Measurements from ENCODE around the gene CDC16. TPM values are rescaled to one million over a fixed set of nuclear protein-coding genes. Genes with fewer than 3 reads are reported as not detected.

CDC16 gene
- polyA plus RNA-seq, 1 experiment, result 112 TPM

DNA sequence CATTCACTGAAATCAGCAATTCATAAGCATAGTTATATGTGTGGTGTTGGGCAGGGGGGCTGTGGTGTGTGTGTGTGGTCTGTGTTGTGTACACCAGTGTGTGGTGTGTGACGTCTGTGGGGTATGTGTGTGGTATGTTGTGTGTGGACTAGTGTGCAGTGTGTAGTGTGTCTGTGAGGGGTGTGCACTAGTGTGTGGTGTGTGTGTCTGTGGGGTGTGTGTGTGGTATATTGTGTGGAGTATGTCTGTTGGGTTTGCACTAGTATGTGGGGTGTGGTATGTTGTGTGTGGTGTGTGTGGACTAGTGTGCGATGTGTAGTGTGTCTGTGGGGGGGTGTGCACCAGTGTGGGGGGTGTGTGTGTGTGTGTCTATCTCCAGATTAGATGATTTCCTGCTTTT, 7.2 kb upstream of the CDC16 start:
- Histone ChIP-seq H3K9me3 (ENCODE audit: control insufficient read depth, insufficient read depth, low read length) (no peaks in the 10 kb centered on the region), H3K4me3 (ENCODE audit: low read depth, low read length) (no peak overlapping the region), H3K27me3 (ENCODE audit: control insufficient read depth, insufficient read depth, low read length) (peaks cover 3% of the 10 kb centered on the region), H3K27ac (ENCODE audit: low read depth, low read length) (no peak overlapping the region)
- no peak for DNase-seq (ENCODE audit: low read depth, low spot score)
- no peak for TF ChIP-seq CTCF (IDR thresholded peaks at IDR 0.05; ENCODE audit: low read depth, low read length)
- ChIA-PET CTCF (no interaction called here), POLR2A (no interaction called here)

DNA sequence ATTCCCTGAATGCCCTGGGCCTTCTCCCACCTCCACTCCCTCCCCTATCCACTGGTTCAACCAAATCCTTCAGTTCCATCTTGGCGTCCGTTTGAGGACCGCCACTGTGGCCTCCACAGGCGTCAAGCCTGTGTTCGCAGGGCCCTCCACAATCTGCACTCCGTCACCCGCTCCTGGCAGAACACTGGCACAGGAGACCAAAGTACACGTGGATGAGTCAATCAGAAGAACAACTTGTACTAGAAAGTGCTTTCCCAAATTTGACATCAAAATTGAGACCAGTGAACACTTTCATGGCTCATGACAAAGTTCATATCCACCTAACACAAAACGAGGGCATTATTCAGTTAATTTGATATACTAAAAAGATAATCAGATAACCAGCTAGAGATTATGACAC, 6.5 kb upstream of the CDC16 start:
- POLR2A ChIA-PET, result no interaction called here

GRCh38 chr13:114229506-114229905, 5.2 kb upstream of the CDC16 start:
- Histone ChIP-seq H3K27me3 (ENCODE audit: control insufficient read depth, insufficient read depth, low read length) (peaks cover 3% of the 10 kb centered on the region), H3K9me3 (ENCODE audit: control insufficient read depth, insufficient read depth, low read length) (no peaks in the 10 kb centered on the region; the same call in 1 of the 2 replicates), H3K27ac (ENCODE audit: low read depth, low read length) (no peak overlapping the region), H3K4me3 (ENCODE audit: low read depth, low read length) (no peak overlapping the region)
- ChIA-PET CTCF (no interaction called here), POLR2A (no interaction called here)
- DNase-seq (ENCODE audit: low read depth, low spot score), result no peak
- TF ChIP-seq CTCF (IDR thresholded peaks at IDR 0.05; ENCODE audit: low read depth, low read length), result no peak

More for the DNA sequence above, 6.5 kb upstream of the CDC16 start:
- no peak overlapping the region for H3K27ac ChIP-seq (ENCODE audit: low read depth, low read length)
- DNase-seq (ENCODE audit: low read depth, low spot score), result no peak
- no peaks in the 10 kb centered on the region for H3K9me3 ChIP-seq (ENCODE audit: control insufficient read depth, insufficient read depth, low read length)
- CTCF ChIA-PET, result interaction anchor here (0.6 kb wide), 1 partner anchor 8 kb away, joined by 3 read pairs; no protein-coding TSS in a partner anchor
- H3K27me3 ChIP-seq (ENCODE audit: control insufficient read depth, insufficient read depth, low read length), result peaks cover 3% of the 10 kb centered on the region
- no peak overlapping the region for H3K4me3 ChIP-seq (ENCODE audit: low read depth, low read length)
- TF ChIP-seq CTCF (IDR thresholded peaks at IDR 0.05; ENCODE audit: low read depth, low read length), result no peak

DNA sequence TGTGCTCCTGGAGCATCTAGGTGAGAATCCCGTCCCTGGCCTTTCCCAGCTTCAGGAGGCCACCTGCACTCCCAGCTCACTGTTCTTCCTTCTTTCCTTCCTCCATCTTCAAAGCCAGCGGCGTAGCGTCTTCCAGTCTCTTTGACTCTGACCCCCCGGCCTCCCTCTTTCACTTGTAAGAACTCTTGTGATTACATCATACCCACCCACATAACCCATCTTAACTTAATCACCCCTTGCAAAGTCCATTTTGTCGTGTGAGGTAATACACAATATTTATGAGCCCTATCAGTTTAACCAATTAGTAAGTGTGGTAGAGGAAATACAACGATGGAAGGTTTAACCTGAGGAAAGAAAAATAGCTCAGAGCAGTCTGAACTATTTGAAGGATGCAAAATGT, 4.6 kb upstream of the CDC16 start:
- H3K4me3 ChIP-seq (ENCODE audit: low read depth, low read length), result no peak overlapping the region
- H3K9me3 ChIP-seq (ENCODE audit: control insufficient read depth, insufficient read depth, low read length), result peaks cover 2% of the 10 kb centered on the region; the same call in 1 of the 2 replicates
- no peak for DNase-seq (ENCODE audit: low read depth, low spot score)
- no peak for TF ChIP-seq CTCF (IDR thresholded peaks at IDR 0.05; ENCODE audit: low read depth, low read length)
- H3K27ac ChIP-seq (ENCODE audit: low read depth, low read length), result no peak overlapping the region
- ChIA-PET POLR2A (no interaction called here), CTCF (no interaction called here)
- H3K27me3 ChIP-seq (ENCODE audit: control insufficient read depth, insufficient read depth, low read length), result peaks cover 3% of the 10 kb centered on the region

DNA sequence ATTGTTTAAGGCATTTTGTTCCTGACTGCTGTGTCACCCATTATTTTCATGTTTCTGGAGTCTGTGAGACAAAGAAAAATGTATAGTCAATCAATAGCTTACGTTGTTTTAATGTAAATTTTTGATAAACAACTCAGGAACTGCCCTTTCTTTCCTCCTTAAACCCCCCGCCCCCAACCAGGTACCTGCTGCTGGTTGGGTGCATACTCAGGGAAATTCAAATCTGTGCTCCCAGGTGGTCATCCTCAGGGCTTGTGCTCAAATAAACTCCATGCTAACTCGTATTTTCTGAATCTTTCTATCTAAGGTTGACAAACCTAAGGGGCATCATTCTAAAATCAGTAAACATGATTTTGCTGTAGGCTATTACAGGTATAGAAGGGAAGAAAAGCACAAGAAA, 4.1 kb upstream of the CDC16 start:
- DNase-seq (ENCODE audit: low read depth, low spot score), result no peak
- POLR2A ChIA-PET, result no interaction called here
- peaks cover 3% of the 10 kb centered on the region for H3K27me3 ChIP-seq (ENCODE audit: control insufficient read depth, insufficient read depth, low read length)
- no peak for TF ChIP-seq CTCF (IDR thresholded peaks at IDR 0.05; ENCODE audit: low read depth, low read length)
- H3K4me3 ChIP-seq (ENCODE audit: low read depth, low read length), result no peak overlapping the region
- H3K9me3 ChIP-seq (ENCODE audit: control insufficient read depth, insufficient read depth, low read length), result peaks cover 3% of the 10 kb centered on the region; the same call in 1 of the 2 replicates
- CTCF ChIA-PET, result no interaction called here
- no peak overlapping the region for H3K27ac ChIP-seq (ENCODE audit: low read depth, low read length)

Data from AG04450 (cell line).